Dendritic cell treated with granulocyte-macrophage colony-stimulating factor and Interleukin-4, amounts not matched to agents 40 ng/mL and 50 ng/mL, for 4 days (primary cell): ENCODE data around the gene YTHDC1.
A peak's percentile ranks its signal among the peaks of the same experiment; 100 is the strongest.
"Not testable (repeated sequence)": the region's sequence is repeated elsewhere in the genome, so short reads cannot be mapped to it uniquely, and the experiment has no call there.

Experiments used
- H3K27ac Mint-ChIP-seq: one replicate; pipeline ENCODE4 v1.8.0; 2022; ENCODE audit warnings: mild to moderate bottlenecking, mixed read lengths
- H3K27me3 Mint-ChIP-seq: one replicate; pipeline ENCODE4 v1.8.0; 2022; ENCODE audit warnings: mild to moderate bottlenecking, mixed read lengths
- H3K36me3 Mint-ChIP-seq: one replicate; pipeline ENCODE4 v1.8.0; 2022; ENCODE audit warnings: low read depth, mixed read lengths
- H3K4me1 Mint-ChIP-seq: one replicate; pipeline ENCODE4 v1.8.0; 2022; ENCODE audit warnings: low read depth, mixed read lengths
- H3K4me3 Mint-ChIP-seq: one replicate; pipeline ENCODE4 v1.8.0; 2022; ENCODE audit warnings: mild to moderate bottlenecking, moderate library complexity, mixed read lengths
- H3K9me3 Mint-ChIP-seq: one replicate; pipeline ENCODE4 v1.8.0; 2022; ENCODE audit warnings: mixed read lengths
- intact Hi-C: fragments of 100-400 bp; cut with micrococcal nuclease; formaldehyde crosslinking; loops from one replicate; pipeline ENCODE4 v1.15.0; 2022

The YTHDC1 gene

DNA sequence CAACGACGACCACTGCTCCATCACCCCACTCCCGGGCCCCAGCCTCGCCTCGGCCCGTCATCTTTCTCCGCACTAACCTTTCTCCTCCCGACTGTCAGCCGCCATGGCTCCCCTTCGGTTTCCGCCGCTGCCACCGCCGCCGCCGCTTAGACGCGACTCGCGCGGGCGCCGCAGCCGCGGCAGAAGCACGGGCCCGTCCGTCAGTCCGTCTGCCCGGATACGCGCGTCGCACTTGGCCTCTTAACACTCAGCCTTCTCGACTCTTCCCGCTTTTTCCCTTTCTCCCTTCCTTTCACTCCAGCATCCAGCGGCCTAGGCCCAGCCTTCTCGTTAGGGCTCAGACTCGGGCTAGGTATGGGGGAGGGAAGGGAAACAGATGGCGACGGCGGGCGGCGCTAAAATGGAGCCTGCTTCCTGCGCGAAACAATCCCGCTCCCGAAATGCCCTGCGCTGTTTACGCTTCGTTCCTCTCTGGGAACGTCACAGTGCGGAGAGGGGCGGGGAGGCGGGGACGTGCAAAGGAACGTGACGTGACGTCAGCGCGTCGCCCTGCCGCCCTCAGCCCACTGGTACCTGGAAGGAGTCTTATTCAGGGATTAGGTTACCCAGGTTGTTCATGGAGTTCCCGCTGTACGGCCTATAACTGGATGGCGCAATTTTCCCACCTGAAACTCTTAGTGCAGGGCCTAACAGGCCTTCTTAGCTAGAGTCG, at the start of gene YTHDC1:
Gene YTHDC1 (minus strand): TSS at position 442 of the 712 bp plus-strand sequence. CDS start 337 bp downstream, at position 105.
- Mint-ChIP-seq H3K4me1 (peaks cover 22% of the 10 kb centered on the region), H3K9me3 (no peaks in the 10 kb centered on the region), H3K36me3 (peaks cover 18% of the 10 kb centered on the region), H3K27ac (peak within 1 kb of the TSS; percentile 97), H3K27me3 (peaks cover 6% of the 10 kb centered on the region), H3K4me3 (peak within 1 kb of the TSS; percentile 93)
- intact Hi-C loops: loop anchor here (10.0 kb wide), 2 partner anchors 655 to 805 kb away; partner anchors contain the start of gene CENPC

DNA sequence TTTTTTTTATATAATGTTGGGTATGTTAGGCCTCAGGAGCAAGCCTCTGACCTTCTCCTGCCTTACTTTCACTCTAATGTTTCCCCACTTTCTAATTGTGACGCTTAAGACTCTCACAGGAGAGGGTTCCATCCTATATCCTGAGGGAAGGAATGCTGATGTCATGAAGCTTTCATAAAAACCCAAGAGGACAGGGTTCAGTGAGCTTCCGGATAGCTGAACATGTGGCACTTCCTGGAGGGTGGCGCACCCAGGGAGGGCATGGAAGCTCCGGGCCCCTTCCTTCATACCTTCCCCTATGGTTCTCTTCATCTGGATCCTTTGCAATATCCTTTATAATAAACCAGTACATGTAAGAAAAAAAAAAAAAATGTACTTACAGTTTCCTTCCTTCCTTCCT, 49.4 kb upstream of the YTHDC1 start:
- H3K27me3 Mint-ChIP-seq: no peaks in the 10 kb centered on the region
- no peaks in the 10 kb centered on the region for H3K4me1 Mint-ChIP-seq
- no peaks in the 10 kb centered on the region for H3K9me3 Mint-ChIP-seq
- no peaks in the 10 kb centered on the region for H3K36me3 Mint-ChIP-seq
- intact Hi-C loops: no loop called here
- no peak overlapping the region for H3K4me3 Mint-ChIP-seq
- H3K27ac Mint-ChIP-seq: no peak overlapping the region

DNA sequence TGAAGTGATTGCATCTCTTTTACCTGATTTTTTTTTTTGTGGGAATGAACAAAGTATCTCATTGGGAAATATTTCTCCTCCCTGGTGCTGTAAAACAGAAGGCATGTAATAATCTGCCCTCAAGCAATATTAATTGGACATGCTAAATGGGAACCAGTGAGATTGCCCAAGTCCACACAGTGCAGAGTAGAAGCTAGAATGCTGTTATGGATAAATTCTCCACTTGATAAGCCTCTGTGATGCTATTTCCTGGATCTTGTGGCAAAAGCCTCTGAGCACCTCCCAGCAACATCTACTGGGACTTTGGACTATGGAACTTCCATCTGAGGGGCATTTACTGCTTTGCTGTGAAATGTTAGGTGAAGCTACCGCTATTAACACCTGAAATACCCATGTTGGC, 46.9 kb upstream of the YTHDC1 start:
- Mint-ChIP-seq H3K27ac (no peak overlapping the region), H3K4me1 (no peaks in the 10 kb centered on the region), H3K4me3 (no peak overlapping the region), H3K9me3 (no peaks in the 10 kb centered on the region), H3K36me3 (no peaks in the 10 kb centered on the region), H3K27me3 (no peaks in the 10 kb centered on the region)
- intact Hi-C loops: no loop called here

DNA sequence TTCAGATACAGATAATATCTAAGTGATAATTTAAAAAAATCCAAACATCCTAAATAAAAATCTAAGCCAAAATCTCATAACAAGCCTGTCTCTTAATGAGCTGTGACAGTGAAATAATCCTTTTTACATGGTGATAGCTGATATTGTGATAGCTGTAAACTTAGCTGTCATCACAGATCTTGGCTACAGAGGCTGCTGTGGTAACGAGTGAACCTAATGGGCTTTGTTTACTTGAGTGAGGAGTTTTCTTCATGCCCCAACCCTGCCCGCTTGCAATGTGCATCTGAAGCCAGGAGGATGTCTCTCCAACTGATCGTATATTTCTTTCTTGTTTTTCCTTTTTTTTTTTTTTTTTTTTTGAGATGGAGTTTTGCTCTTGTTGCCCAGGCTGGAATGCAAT, 41.5 kb upstream of the YTHDC1 start:
- intact Hi-C loops: no loop called here
- no peaks in the 10 kb centered on the region for H3K4me1 Mint-ChIP-seq
- H3K4me3 Mint-ChIP-seq: no peak overlapping the region
- H3K27ac Mint-ChIP-seq: no peak overlapping the region
- no peaks in the 10 kb centered on the region for H3K9me3 Mint-ChIP-seq
- no peaks in the 10 kb centered on the region for H3K36me3 Mint-ChIP-seq
- peaks cover 4% of the 10 kb centered on the region for H3K27me3 Mint-ChIP-seq

DNA sequence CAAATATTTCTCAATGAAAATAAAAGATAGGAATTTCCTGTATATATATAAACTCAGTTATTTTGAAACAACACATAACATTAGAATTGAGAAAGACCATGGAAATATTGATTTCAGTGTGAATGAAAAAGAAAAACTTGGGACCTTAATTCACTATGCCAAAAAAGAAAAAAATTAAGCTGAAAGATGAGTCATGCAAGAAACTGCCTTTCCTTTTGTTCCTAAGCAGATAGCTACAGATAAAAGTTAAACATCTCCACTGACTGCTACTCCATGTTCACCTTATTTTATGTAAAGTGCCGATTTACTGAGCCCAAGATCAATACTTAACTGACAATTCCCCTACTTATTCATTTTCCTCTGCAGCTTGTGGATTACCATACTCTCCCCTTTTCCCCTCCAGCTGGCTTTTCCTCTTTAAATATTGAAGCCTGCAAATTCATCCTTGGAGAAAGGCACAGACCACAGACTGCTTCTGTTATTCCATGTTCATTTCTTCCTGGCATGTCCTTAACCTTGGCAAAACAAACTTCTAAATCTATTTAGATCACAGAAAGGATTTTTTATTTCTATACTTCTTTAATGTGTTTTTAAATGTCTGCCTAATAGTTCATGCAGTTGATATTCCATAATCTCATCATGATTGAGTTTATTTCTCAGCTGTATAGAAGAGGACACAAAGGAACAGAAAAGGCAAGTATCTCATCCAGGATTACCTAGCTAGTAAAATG, 40.5 kb upstream of the YTHDC1 start:
- H3K9me3 Mint-ChIP-seq: no peaks in the 10 kb centered on the region
- H3K27ac Mint-ChIP-seq: no peak overlapping the region
- no peaks in the 10 kb centered on the region for H3K4me1 Mint-ChIP-seq
- H3K4me3 Mint-ChIP-seq: no peak overlapping the region
- H3K27me3 Mint-ChIP-seq: peaks cover 4% of the 10 kb centered on the region
- intact Hi-C loops: no loop called here
- H3K36me3 Mint-ChIP-seq: no peaks in the 10 kb centered on the region

DNA sequence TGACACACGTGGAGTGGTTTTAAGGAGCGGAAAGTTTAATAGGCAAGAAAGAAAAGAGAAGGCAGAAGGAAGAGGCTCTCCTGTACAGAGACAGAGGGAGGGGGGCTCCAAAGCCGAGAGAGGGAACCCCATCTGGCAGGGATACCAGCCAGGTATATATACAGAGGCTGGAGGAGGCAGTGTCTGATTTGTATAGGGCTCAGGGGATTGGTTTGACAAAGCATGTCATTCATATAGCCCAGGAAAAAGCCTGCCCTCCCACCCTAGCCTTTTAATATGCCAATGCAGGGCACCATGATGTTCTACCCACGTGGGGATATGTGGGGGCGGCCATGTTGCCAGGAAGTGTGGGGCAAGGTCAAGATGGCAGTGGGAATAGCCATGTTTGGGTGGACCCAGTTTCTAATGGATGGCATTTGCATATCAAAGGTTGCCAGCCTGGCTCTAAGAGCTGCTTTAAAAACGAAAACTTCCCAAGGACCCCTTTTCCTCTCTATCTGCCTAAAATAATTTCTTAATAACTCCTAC, 39.6 kb upstream of the YTHDC1 start:
- H3K4me3 Mint-ChIP-seq, H3K36me3 Mint-ChIP-seq, H3K9me3 Mint-ChIP-seq, H3K27ac Mint-ChIP-seq, H3K4me1 Mint-ChIP-seq, intact Hi-C loops, H3K27me3 Mint-ChIP-seq: not testable (repeated sequence)

DNA sequence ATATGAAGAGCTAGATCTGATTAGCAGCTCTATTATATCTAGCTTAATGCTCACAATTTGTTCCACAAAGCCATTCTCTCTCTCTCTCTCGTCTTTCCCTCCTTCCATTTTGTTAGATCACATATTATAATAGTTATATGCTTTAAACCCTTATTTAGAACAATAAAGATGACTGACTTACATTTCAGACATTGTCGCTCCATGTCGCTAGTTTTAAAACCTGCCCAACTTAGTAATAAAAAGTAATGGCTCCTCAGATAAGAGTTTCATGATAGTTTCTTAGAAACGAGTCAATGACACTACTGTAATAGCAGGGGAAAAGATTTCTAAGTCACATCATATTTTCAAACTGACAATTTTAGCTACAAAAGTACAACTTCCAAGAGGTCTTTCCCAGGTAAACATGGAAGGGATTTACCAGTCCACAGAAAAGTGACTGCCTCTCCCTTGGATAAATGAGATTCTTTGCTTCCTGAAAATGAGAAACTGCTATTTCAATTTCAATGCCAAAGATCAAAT, 38.5 kb upstream of the YTHDC1 start:
- Mint-ChIP-seq H3K27me3 (peaks cover 4% of the 10 kb centered on the region), H3K4me3 (no peak overlapping the region), H3K36me3 (no peaks in the 10 kb centered on the region), H3K27ac (no peak overlapping the region), H3K9me3 (no peaks in the 10 kb centered on the region), H3K4me1 (no peaks in the 10 kb centered on the region)
- intact Hi-C loops: no loop called here

DNA sequence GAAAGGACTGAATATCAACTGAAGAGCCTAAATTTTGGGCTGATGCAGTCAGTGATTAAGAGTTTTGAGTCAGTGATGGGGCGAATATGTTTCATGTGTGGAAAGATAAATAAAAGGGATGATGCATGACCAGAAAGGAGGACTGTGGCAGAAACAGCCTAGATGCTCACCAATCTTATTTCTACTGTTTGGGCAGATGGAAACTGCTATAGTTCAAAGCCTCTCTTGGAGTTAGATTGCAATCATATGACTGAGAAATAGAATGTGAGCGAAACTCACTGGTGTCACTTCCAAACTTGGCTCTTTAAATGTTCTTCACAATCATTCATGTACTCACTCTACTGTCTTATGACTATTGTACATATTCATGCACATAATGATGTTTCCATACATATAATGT, 35.4 kb upstream of the YTHDC1 start:
- Mint-ChIP-seq H3K4me3 (no peak overlapping the region), H3K27ac (no peak overlapping the region), H3K36me3 (no peaks in the 10 kb centered on the region), H3K4me1 (no peaks in the 10 kb centered on the region), H3K9me3 (no peaks in the 10 kb centered on the region), H3K27me3 (peaks cover 4% of the 10 kb centered on the region)
- intact Hi-C loops: no loop called here

DNA sequence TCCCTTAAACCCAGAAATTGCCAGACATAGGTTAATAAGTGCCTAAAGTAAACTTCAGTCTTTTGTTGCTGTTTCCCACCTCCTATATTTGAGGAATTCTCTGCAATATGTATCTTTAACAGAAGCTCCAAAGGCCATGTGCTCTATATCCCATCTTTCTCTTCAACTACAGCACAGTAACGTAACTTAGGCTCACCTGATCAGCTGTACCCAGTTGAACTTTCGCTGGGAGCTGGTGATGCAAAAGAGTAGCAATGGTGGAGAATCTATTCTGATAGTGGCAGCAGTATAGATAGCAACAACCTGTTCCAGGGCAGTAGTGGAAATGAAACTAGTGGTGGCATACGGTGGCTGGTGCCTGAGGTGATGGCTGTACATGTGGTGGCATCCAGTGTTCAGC, 33.2 kb upstream of the YTHDC1 start:
- Mint-ChIP-seq H3K9me3 (no peaks in the 10 kb centered on the region), H3K27ac (no peak overlapping the region), H3K4me3 (no peak overlapping the region), H3K36me3 (no peaks in the 10 kb centered on the region), H3K4me1 (no peaks in the 10 kb centered on the region), H3K27me3 (peaks cover 3% of the 10 kb centered on the region)
- intact Hi-C loops: no loop called here

DNA sequence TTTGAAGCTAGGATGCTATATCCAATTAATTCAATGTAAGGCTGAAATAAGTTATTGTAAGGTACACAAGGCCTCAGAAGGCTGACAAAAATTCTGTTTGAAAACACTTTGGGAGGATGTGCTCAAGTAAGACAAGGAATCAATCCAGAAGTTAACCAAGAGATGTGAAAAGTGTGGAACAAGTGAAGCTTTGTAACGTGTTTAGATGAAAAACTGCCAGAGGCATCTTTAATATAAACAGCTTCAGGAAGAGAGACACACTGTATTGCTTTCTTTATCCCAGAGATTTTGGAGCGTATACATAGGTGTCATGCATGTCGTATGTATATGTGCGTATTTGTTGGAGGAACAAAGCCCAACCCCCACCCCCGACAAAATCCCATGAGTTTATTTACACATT, 28.3 kb upstream of the YTHDC1 start:
- Mint-ChIP-seq H3K4me1 (peaks cover 17% of the 10 kb centered on the region), H3K4me3 (no peak overlapping the region), H3K27me3 (peaks cover 6% of the 10 kb centered on the region), H3K9me3 (no peaks in the 10 kb centered on the region), H3K36me3 (no peaks in the 10 kb centered on the region), H3K27ac (no peak overlapping the region)
- intact Hi-C loops: no loop called here

DNA sequence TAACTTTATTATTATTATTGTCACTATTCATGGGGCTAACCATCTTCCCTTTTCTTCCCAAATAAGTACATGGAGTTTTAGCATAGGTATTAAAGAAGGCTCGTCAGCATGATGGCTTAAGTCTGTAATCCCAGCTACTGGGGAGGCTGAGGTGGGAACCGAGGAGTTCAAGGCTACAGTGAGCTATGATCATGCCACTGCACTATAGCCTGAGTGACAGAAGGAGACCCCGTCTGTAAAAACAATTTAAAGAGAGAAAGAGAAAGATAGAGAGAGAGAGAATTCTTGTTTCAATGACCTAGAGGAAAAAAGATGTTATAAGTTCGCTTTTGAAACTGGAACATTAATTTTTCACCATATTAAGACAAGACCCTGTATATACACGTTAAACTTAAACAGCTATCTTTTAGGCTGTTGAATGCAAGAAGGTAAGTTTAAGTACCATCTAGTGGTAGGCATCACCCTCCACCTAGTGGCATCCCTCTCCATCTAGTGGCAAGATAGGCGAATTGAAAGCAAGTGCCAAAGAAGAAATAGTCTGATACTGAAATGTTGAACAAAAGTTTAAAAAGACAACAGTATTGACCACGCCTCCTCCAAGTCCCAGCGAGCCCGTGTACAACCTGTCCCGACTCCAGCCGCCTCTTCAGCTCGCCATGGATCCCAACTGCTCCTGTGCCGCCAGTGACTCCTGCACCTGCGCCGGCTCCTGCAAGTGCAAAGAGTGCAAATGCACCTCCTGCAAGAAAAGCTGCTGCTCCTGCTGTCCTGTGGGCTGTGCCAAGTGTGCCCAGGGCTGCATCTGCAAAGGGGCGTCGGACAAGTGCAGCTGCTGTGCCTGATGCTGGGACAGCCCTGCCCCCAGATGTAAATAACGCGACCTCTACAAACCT, 26.0 kb upstream of the YTHDC1 start:
- peaks cover 6% of the 10 kb centered on the region for H3K27me3 Mint-ChIP-seq
- no peaks in the 10 kb centered on the region for H3K9me3 Mint-ChIP-seq
- H3K27ac Mint-ChIP-seq: no peak overlapping the region
- H3K4me1 Mint-ChIP-seq: peaks cover 17% of the 10 kb centered on the region
- peak overlapping the region; percentile 34 for H3K4me3 Mint-ChIP-seq
- intact Hi-C loops: loop anchor here (1.0 kb wide), 1 partner anchor 104 kb away; no protein-coding TSS in a partner anchor
- H3K36me3 Mint-ChIP-seq: no peaks in the 10 kb centered on the region

DNA sequence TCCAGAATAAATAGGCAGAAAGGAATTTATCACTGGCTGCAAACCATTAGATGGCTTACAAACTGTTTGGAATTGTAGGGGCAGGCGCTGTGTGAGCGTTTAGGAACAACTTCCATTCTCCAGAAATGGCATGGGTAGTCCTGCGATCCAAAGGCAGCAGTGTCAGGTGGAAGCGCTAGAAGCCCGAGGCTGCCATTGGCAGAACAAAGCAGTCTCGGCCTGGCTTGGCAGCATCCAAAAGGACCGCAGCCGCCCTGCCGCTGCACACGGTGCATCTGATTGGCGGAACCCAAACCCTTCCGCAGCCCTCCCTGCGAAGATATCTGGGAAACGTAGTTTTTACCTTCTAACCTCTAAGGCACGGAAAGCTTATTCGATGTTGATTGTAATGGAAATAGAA, 23.6 kb upstream of the YTHDC1 start:
- H3K27me3 Mint-ChIP-seq: peaks cover 4% of the 10 kb centered on the region
- H3K27ac Mint-ChIP-seq: no peak overlapping the region
- intact Hi-C loops: no loop called here
- no peaks in the 10 kb centered on the region for H3K9me3 Mint-ChIP-seq
- peaks cover 24% of the 10 kb centered on the region for H3K4me1 Mint-ChIP-seq
- peak overlapping the region; percentile 11 for H3K4me3 Mint-ChIP-seq
- no peaks in the 10 kb centered on the region for H3K36me3 Mint-ChIP-seq

DNA sequence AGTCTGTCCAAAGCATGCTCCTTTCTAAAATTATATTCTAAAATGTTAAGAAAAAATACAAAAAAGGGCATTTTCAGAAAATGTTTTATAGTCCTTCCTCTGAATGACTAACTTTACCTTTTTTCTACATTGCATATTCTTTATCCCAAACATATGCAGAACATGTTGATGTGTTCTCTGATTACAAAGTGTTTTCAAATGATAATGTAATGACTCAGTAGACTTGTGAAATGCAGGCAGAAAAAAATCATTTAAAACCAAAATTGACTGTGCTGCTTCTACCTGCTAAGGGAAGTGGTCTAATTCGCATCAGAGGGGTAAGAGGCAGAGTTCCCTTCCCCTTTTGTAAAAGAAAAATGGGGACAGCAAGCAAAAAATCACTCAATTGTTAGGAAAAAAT, 22.7 kb upstream of the YTHDC1 start:
- H3K27ac Mint-ChIP-seq: no peak overlapping the region
- no peaks in the 10 kb centered on the region for H3K9me3 Mint-ChIP-seq
- H3K4me3 Mint-ChIP-seq: no peak overlapping the region
- H3K4me1 Mint-ChIP-seq: peaks cover 24% of the 10 kb centered on the region
- H3K36me3 Mint-ChIP-seq: no peaks in the 10 kb centered on the region
- peaks cover 4% of the 10 kb centered on the region for H3K27me3 Mint-ChIP-seq
- intact Hi-C loops: no loop called here
